Uterus (tissue), 4 donors: ENCODE measurements around the gene DNAJB14. TPM values are rescaled to one million over a fixed set of nuclear protein-coding genes. Genes with fewer than 3 reads are reported as not detected.

Experiments used
- DNase-seq, 2 donors: peaks; one replicate each; pipeline ENCODE4 v3.0.0-alpha.2; 2019 to 2020
- H3K27ac ChIP-seq, 2 donors: fragments of 200-600 bp; sonication (generic); 1 replicate in 1 of 2; 2 replicates in 1 of 2; pipeline ENCODE4 v1.5.1; 2016 to 2018
- H3K27me3 ChIP-seq, 2 donors: fragments of 200-600 bp; sonication (generic); one replicate each; pipeline ENCODE4 v1.5.1; 2018 to 2019; ENCODE audit warnings: control low read depth in 1 of 2
- H3K36me3 ChIP-seq, 2 donors: fragments of 200-600 bp; sonication (generic); one replicate each; pipeline ENCODE4 v1.5.1; 2019; ENCODE audit warnings: control low read depth in 1 of 2
- H3K4me1 ChIP-seq, 2 donors: fragments of 200-600 bp; sonication (generic); one replicate each; pipeline ENCODE4 v1.5.1; 2018 to 2019; ENCODE audit warnings: control low read depth in 1 of 2
- H3K4me3 ChIP-seq, 2 donors: fragments of 200-600 bp; sonication (generic); 1 replicate in 1 of 2; 2 replicates in 1 of 2; pipeline ENCODE4 v1.5.1; 2018 to 2019; ENCODE audit warnings: mild to moderate bottlenecking in 1 of 2
- H3K9me3 ChIP-seq, 2 donors: fragments of 200-600 bp; sonication (generic); one replicate each; pipeline ENCODE4 v1.5.1; 2019; ENCODE audit warnings: control low read depth in 1 of 2
- CTCF ChIP-seq, 4 experiments: fragments of 200-600 bp in 2 of 4; fragments of 450-650 bp in 2 of 4; sonication (generic) in 2 of 4; IDR thresholded peaks; one replicate each; pipeline ENCODE4 v1.5.1; 2016 to 2019; ENCODE audit warnings: antibody characterized with exemption in 4 of 4, mild to moderate bottlenecking in 2 of 4, moderate library complexity in 1 of 4
- POLR2A ChIP-seq, 2 donors: fragments of 450-650 bp; IDR thresholded peaks; one replicate each; pipeline ENCODE4 v1.6.1; 2016; ENCODE audit warnings: antibody characterized with exemption in 2 of 2, mild to moderate bottlenecking in 1 of 2, moderate library complexity in 1 of 2
- intact Hi-C: fragments of 100-400 bp; cut with DNase I; formaldehyde crosslinking; loops from one replicate; pipeline ENCODE4 v1.15.1; 2023; ENCODE audit warnings: low total_unique reads
- total RNA-seq, 4 donors: library from RNA; depleted of rRNA in 3 of 4; stranded (reverse); fragments of >200 nt in 3 of 4; gene quantifications; one replicate each; pipeline versions ENCODE4 v1.1.0 to v1.2.4, GENCODE V29; 2014 to 2023
- donor health status: DM: yes; HTN: yes; CAD: no.

The DNAJB14 gene
- total RNA-seq, 4 donors from 2014 or later, result 33.5 to 151 (median 71.5) TPM

- TF ChIP-seq CTCF (IDR thresholded peaks at IDR 0.05) (no peak), POLR2A (IDR thresholded peaks at IDR 0.05) (no peak)
- intact Hi-C loops, result no loop called here
- Histone ChIP-seq H3K36me3 (no peaks in the 10 kb centered on the region), H3K9me3 (no peaks in the 10 kb centered on the region), H3K27ac (no peak overlapping the region), H3K4me3 (no peak overlapping the region), H3K4me1 (no peaks in the 10 kb centered on the region), H3K27me3 (no peaks in the 10 kb centered on the region)
- no peak for DNase-seq
Observed at GRCh38 chr4:99979872-99980271, 33.5 kb upstream of the DNAJB14 start.

- no peak overlapping the region for H3K27ac ChIP-seq
- no peaks in the 10 kb centered on the region for H3K9me3 ChIP-seq
- H3K4me3 ChIP-seq, result no peak overlapping the region
- DNase-seq, result no peak
- intact Hi-C loops, result no loop called here
- no peaks in the 10 kb centered on the region for H3K4me1 ChIP-seq
- TF ChIP-seq POLR2A (IDR thresholded peaks at IDR 0.05) (no peak), CTCF (IDR thresholded peaks at IDR 0.05) (no peak)
- H3K27me3 ChIP-seq, result no peaks in the 10 kb centered on the region
- H3K36me3 ChIP-seq, result no peaks in the 10 kb centered on the region
Observed at GRCh38 chr4:99971453-99972111, 25.2 kb upstream of the DNAJB14 start.

- H3K27me3 ChIP-seq, result no peaks in the 10 kb centered on the region
- intact Hi-C loops, result no loop called here
- TF ChIP-seq POLR2A (IDR thresholded peaks at IDR 0.05), result no peak
- no peak for TF ChIP-seq CTCF (IDR thresholded peaks at IDR 0.05)
- H3K4me1 ChIP-seq, result no peaks in the 10 kb centered on the region
- no peak overlapping the region for H3K27ac ChIP-seq
- no peaks in the 10 kb centered on the region for H3K36me3 ChIP-seq
- DNase-seq, result no peak
- no peaks in the 10 kb centered on the region for H3K9me3 ChIP-seq
- no peak overlapping the region for H3K4me3 ChIP-seq
Observed at GRCh38 chr4:99968330-99968729, 21.9 kb upstream of the DNAJB14 start.

- DNase-seq, result no peak
- intact Hi-C loops, result no loop called here
- no peaks in the 10 kb centered on the region for H3K36me3 ChIP-seq
- TF ChIP-seq POLR2A (IDR thresholded peaks at IDR 0.05), result no peak
- TF ChIP-seq CTCF (IDR thresholded peaks at IDR 0.05), result no peak
- H3K27ac ChIP-seq, result no peak overlapping the region
- no peaks in the 10 kb centered on the region for H3K4me1 ChIP-seq
- H3K9me3 ChIP-seq, result no peaks in the 10 kb centered on the region
- H3K27me3 ChIP-seq, result no peaks in the 10 kb centered on the region
- H3K4me3 ChIP-seq, result no peak overlapping the region
Observed at GRCh38 chr4:99966692-99967091, 20.3 kb upstream of the DNAJB14 start.

- intact Hi-C loops, result no loop called here
- H3K27me3 ChIP-seq, result no peaks in the 10 kb centered on the region
- H3K27ac ChIP-seq, result no peak overlapping the region
- no peaks in the 10 kb centered on the region for H3K36me3 ChIP-seq
- no peaks in the 10 kb centered on the region for H3K4me1 ChIP-seq
- DNase-seq, result no peak
- H3K9me3 ChIP-seq, result no peaks in the 10 kb centered on the region
- TF ChIP-seq CTCF (IDR thresholded peaks at IDR 0.05) (no peak), POLR2A (IDR thresholded peaks at IDR 0.05) (no peak)
- no peak overlapping the region for H3K4me3 ChIP-seq
Observed at GRCh38 chr4:99965674-99966350, 19.4 kb upstream of the DNAJB14 start.
